Inferior parietal cortex (tissue), 1 donor: Measurements from ENCODE around the gene SIPA1L3.
"Not testable (repeated sequence)": the region's sequence is repeated elsewhere in the genome, so short reads cannot be mapped to it uniquely, and the experiment has no call there.

Experiments used
- DNase-seq: peaks from one replicate; pipeline ENCODE4 v3.0.0-alpha.2; 2016; ENCODE audit errors: extremely low spot score

Gene SIPA1L3

GRCh38 chr19:38071054-38071453 is 164.0 kb downstream of the SIPA1L3 start:
- not testable (repeated sequence) for DNase-seq

- no peak for DNase-seq
Observed at GRCh38 chr19:38071647-38072046, 164.6 kb downstream of the SIPA1L3 start.

GRCh38 chr19:38072776-38073750 is 166.1 kb downstream of the SIPA1L3 start:
- DNase-seq: no peak

- no peak for DNase-seq
Observed at GRCh38 chr19:38073841-38074685, 167.1 kb downstream of the SIPA1L3 start.

- DNase-seq: no peak
Observed at GRCh38 chr19:38076337-38076736, 169.3 kb downstream of the SIPA1L3 start.

- DNase-seq: no peak
Observed at GRCh38 chr19:38078302-38078930, 171.4 kb downstream of the SIPA1L3 start.

DNA sequence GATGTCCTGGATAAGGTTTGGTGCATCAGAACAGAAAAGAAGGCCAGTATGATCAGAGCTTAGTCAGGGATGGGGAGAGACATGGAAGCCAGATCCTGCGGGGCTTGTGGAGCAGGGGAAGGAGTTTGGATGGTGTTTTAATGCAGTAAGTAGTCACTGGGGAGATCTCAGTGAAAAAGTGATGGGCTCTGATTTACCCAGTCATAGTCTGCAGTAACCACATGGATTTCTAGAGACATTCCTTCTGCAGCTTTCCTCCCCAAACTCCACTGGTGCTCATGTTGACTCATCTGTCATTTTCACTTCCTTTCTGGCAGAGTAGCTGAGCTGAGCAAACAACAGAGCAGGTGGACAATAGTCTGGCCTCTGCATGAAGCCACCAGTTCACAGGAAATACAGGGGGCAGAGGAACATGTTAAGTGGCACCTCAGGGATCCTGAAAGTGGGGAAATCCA is 172.9 kb downstream of the SIPA1L3 start:
- no peak for DNase-seq

GRCh38 chr19:38081547-38082255 is 174.7 kb downstream of the SIPA1L3 start:
- DNase-seq: no peak

- no peak for DNase-seq
Observed at GRCh38 chr19:38082256-38083118, 175.5 kb downstream of the SIPA1L3 start.

- DNase-seq: no peak
Observed at GRCh38 chr19:38084196-38084595, 177.2 kb downstream of the SIPA1L3 start.

DNA sequence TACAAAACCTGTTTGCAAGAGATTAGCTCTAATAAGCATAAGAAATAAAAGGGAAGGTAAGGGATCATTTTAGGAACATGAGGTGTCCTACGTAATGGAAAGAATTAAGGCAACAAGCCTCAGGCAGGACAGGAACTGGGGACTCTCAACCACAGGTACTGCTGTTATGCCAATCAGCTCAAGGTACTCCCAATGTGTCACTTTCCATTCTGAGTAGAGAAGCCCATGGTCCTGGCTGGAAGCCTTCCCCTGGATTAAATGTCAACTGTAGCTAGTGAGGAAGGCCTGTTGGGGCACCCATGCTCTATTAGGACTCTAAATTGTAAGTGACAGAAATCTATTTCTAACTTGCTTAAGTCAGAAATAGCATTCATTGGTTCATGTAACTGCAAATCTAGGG is 182.4 kb downstream of the SIPA1L3 start:
- no peak for DNase-seq

GRCh38 chr19:38093154-38093553 is 186.1 kb downstream of the SIPA1L3 start:
- no peak for DNase-seq

GRCh38 chr19:38093587-38093986 is 186.6 kb downstream of the SIPA1L3 start:
- DNase-seq: no peak

DNA sequence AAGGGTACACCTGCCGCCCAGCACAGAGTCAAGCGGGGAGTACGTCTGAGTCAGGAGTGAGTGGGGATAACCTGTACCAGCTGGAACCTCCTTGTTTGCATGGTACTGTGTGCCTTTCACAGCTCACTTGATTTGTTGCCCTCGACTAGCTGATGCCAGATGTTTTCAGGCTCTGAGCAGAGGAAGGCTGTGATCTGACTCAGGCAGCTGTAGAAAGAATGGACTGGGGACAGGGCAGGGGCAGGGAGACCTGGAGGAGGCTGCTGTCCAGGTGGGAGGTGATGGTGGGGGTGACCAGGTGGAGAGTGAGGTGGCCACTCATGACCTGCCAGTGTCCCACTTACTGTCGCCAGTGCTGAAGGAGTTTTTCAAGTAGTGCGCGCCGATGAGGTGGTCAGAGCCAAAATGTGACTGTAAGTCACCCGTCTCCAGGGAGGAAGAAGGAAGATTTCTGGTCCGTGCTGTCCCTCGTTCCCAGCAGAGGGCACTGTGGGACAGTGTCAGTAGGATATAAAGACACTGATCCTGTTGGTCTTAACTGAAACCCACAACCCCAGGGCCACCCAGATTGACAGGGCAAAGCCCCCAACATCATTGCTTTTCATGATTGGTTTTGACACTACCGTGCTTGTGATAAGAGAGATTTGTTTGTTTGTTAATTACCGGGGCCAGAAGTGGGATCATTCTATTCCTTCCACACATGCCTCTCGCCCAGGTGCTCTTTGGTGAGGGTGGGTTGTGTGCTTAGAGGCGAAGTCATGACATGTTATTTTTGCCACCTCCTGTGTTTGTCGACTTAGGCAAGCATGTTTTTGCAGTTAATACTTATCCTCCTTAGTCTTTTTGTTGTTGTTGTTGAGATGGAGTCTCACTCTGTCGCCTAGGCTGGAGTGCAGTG is 188.7 kb downstream of the SIPA1L3 start:
- peak; percentile 83 for DNase-seq

DNA sequence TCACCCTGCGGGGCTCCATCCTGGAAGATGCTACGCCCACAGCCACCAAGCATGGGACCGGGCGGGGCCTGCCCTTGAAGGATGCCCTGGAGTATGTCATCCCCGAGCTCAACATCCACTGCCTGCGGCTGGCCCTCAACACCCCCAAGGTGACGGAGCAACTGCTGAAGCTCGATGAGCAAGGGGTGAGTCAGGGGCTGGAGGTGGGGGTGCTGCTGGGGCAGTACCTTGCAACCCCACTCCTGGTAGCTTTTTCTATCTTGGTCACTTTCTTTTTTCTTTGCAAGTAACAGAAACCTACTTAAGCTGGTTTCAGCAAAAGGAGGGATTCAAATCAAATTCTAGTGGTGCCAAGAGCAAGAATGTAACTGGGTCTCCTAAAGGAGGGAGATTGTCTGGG is 193.0 kb downstream of the SIPA1L3 start:
- DNase-seq: no peak

DNA sequence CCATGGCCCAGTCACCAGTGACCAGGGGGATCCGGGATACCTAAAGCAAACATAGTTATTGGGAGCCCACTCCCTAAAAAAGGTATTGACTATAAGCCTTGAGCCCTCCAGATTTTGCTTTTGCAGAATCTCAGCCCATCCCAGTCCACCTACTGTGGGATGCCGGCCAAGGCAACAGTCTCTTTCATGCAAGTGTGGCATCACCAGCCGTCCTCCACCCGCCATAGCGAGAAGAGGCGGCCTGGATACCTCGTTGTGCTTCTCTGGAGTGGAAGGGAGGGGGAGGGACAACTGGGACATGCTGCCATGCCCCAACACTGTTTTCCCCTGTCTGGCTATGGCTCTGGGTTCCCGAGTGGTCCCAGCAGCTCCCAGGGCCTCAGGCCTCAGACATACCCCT is 193.6 kb downstream of the SIPA1L3 start:
- no peak for DNase-seq

DNA sequence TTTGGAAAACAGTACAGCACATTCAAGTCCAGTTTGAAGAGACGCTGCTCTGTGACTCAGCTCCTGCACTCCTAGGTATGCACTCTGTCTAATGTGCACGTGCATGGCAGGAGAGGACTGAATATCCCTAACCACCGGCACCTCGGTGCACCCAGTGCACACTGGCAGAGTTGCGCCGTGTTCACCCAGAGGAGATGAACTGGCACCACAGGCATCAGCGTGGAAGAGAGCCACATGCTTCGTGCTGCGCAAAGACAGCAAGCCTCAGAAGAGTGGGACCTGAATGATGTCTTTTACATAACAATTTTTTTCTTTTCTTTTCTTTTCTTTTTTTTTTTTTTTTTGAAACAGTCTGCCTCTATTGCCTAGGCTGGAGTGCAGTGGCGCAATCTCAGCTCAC is 194.7 kb downstream of the SIPA1L3 start:
- DNase-seq: no peak

DNA sequence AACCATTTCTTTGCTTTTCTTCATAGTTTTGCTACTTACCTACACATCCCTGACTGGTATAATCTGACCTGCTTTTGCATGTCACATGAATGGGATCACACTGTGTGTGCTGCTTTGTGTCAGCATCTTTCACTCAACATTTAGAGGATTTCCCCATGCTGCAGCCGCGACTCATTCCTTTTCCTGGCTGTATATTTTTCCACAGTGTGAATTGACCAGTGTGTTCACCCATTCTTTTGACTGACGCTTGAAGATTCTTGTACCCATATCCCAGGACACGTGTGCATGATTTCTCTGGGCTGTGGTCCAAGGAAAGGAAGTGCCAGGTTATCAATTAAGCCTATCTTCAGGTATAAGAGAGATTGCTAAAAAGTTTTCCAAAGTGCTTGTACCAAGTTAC is 198.6 kb downstream of the SIPA1L3 start:
- DNase-seq: no peak

DNA sequence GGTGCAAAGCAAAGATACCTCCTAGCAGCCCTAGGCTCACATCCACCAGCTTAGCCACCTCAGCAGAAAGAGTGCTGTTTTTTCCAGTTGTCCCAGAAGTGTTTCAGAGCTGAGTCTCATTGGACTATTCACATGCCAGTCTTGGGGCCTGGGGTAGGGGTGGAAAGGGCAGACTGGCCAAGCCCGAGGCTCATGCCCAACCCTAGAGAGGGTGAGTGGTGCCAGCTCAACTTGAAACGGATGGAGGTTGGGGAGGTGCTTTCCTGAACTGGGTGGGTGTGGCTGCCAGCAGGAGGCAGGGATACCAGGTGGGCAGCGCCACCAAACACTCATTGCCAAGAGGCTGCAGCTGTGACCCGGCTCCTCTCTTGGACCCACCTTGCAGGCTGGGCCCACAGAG is 200.1 kb downstream of the SIPA1L3 start:
- DNase-seq: no peak
